Pancreas (tissue), 10 donors: ENCODE results near the gene PTPRM. TPM values are rescaled to one million over a fixed set of nuclear protein-coding genes. Genes with fewer than 3 reads are reported as not detected.

Experiments used
- ATAC-seq, 4 donors: fragments of 200-7000 bp; cut with Tn5 transposase; one replicate each; pipeline versions ENCODE4 v1.8.0 to v1.9.1; 2020; ENCODE audit warnings: mild to moderate bottlenecking in 4 of 4, moderate library complexity in 4 of 4
- DNase-seq, 6 donors: peaks; one replicate each; pipeline ENCODE4 v3.0.0-alpha.2; 2020
- FAIRE-seq: peaks from 2 replicates; lab custom pipeline; 2012; peaks lifted over from hg19 to GRCh38; lab: Jason Lieb, UNC
- H3K27ac ChIP-seq, 4 donors: fragments of 200-600 bp; sonication (generic); 1 replicate in 3 of 4; 2 replicates in 1 of 4; pipeline versions ENCODE4 v1.5.0 to v1.8.0; 2020
- H3K27me3 ChIP-seq, 4 donors: fragments of 200-600 bp; one replicate each; pipeline ENCODE4 v1.8.0; 2021
- H3K36me3 ChIP-seq, 3 donors: fragments of 200-600 bp; sonication (generic) in 1 of 3; one replicate each; pipeline versions ENCODE4 v1.5.0 to v1.8.0; 2020 to 2021
- H3K4me1 ChIP-seq, 3 donors: fragments of 200-600 bp; one replicate each; pipeline ENCODE4 v1.8.0; 2021
- H3K4me3 ChIP-seq, 4 donors: fragments of 200-600 bp; sonication (generic) in 2 of 4; one replicate each; pipeline versions ENCODE4 v1.5.0 to v1.8.0; 2020 to 2021
- H3K9me3 ChIP-seq, 4 donors: fragments of 200-600 bp; one replicate each; pipeline ENCODE4 v1.8.0; 2021
- CTCF ChIP-seq, 4 donors: fragments of 200-600 bp; sonication (generic) in 3 of 4; IDR thresholded peaks; one replicate each; pipeline versions ENCODE4 v1.5.0 to v1.8.0; 2021; ENCODE audit warnings: antibody characterized with exemption in 4 of 4
- WGBS, 2 donors: extraction: QIAGEN DNeasy Blood & Tissue Kit; methylation state at CpG; one replicate each; pipeline ENCODE4 v1.1.7; 2013; 5-methylcytosine and 5-hydroxymethylcytosine counted together
- intact Hi-C, 3 donors: fragments of 100-400 bp; cut with DNase I; formaldehyde crosslinking; loops; one replicate each; pipeline versions ENCODE4 v1.11.1 to v1.14.2; 2022
- polyA plus RNA-seq, 2 donors: library from polyadenylated mRNA; stranded (reverse); fragments of 200-250 nt; gene quantifications; one replicate each; pipeline ENCODE4 v1.2.3, GENCODE V29; 2013
- total RNA-seq, 6 donors: library from RNA; stranded (reverse); fragmentation: NEBNext Ultra II Directional in 4 of 6; extraction: Animal tissue kit (Norgen Biotek cat#: 25700) in 4 of 6; gene quantifications; one replicate each; pipeline versions ENCODE4 v1.2.1 to v1.2.4, GENCODE V29; 2021 to 2023
- donor health status: healthy with polysubstance abuse.
- donor health status: DM: no; HTN: no; CAD: no; lungs with moderate emphysema.
- donor health status: DM: no; HTN: no; CAD: no.
- donor health status: control.
- donor health status: control.
- donor health status: Bipolar disorder and iron deficiency.
- donor health status: DM: yes; HTN: yes; CAD: no.
- donor health status: DM: no; HTN: no; CAD: no.
- donor health status: DM: no; HTN: no; CAD: no.
- donor health status: DM: yes; HTN: yes; CAD: no.

Gene PTPRM
- total and polyA plus RNA-seq, 8 donors, result 14.5 to 50.7 (median 19.7) TPM

- H3K36me3 ChIP-seq, result no peaks in the 10 kb centered on the region
- H3K4me3 ChIP-seq, result no peak overlapping the region
- WGBS, 2 donors, result 73 to 82% methylated on average over 8 of the region's 8 CpGs
- ATAC-seq (no peak), FAIRE-seq (no peak), DNase-seq (no peak)
- TF ChIP-seq CTCF (IDR thresholded peaks at IDR 0.05), result no peak
- H3K27ac ChIP-seq, result no peak overlapping the region
- no peaks in the 10 kb centered on the region for H3K4me1 ChIP-seq
- H3K9me3 ChIP-seq, result no peaks in the 10 kb centered on the region
- intact Hi-C loops, result no loop called here
- H3K27me3 ChIP-seq, result no peaks in the 10 kb centered on the region
These were observed 888.8 kb downstream of the PTPRM start for GRCh38 chr18:8455661-8456614.
